Measurements from ENCODE around the gene C1QTNF4.

DNA sequence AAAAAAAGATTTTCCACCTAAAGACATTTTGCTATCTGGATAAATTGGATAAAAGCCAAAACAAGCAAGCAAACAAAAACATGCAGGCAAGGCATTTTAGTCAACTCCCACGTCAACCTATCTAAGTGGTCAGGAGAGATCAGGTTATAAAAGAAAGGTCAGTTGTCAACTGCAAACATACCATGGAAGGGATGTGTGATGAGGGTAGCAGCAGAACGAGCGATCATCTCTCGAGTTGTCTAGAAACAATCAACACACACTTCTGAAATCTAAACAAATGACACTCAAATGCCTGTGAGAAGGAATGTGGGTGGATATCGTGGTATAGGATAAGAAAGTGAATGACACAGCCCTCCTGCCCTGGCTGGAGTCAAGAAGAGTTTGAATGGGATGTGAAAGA is 37.3 kb upstream of the C1QTNF4 start:
- no peak for TF ChIP-seq TAF1 (IDR thresholded peaks at IDR 0.05; ENCODE audit: control insufficient read depth, extremely low read depth, insufficient read depth, low read length, severe bottlenecking)
- no peak for TF ChIP-seq ZNF384 (IDR thresholded peaks at IDR 0.05; ENCODE audit: low read depth, low read length)
- no peak for TF ChIP-seq RBBP5 (IDR thresholded peaks at IDR 0.05; ENCODE audit: borderline replicate concordance, insufficient read depth, low read length, poor library complexity, severe bottlenecking)
- TF ChIP-seq, protein P1, sequence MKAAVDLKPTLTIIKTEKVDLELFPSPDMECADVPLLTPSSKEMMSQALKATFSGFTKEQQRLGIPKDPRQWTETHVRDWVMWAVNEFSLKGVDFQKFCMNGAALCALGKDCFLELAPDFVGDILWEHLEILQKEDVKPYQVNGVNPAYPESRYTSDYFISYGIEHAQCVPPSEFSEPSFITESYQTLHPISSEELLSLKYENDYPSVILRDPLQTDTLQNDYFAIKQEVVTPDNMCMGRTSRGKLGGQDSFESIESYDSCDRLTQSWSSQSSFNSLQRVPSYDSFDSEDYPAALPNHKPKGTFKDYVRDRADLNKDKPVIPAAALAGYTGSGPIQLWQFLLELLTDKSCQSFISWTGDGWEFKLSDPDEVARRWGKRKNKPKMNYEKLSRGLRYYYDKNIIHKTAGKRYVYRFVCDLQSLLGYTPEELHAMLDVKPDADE (conservative IDR thresholded peaks at IDR 0.05; ENCODE audit: control insufficient read depth, low read depth, low read length) = no peak
- TF ChIP-seq, protein P2, sequence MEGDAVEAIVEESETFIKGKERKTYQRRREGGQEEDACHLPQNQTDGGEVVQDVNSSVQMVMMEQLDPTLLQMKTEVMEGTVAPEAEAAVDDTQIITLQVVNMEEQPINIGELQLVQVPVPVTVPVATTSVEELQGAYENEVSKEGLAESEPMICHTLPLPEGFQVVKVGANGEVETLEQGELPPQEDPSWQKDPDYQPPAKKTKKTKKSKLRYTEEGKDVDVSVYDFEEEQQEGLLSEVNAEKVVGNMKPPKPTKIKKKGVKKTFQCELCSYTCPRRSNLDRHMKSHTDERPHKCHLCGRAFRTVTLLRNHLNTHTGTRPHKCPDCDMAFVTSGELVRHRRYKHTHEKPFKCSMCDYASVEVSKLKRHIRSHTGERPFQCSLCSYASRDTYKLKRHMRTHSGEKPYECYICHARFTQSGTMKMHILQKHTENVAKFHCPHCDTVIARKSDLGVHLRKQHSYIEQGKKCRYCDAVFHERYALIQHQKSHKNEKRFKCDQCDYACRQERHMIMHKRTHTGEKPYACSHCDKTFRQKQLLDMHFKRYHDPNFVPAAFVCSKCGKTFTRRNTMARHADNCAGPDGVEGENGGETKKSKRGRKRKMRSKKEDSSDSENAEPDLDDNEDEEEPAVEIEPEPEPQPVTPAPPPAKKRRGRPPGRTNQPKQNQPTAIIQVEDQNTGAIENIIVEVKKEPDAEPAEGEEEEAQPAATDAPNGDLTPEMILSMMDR (IDR thresholded peaks at IDR 0.05 in 2 of 3, conservative IDR thresholded peaks at IDR 0.05 in 1 of 3; ENCODE audit: insufficient read depth in 2 of 3, low read depth in 1 of 3, low read length in 3 of 3) = no peak
- TF ChIP-seq IFI16 (CRISPR knock-in tag; IDR thresholded peaks at IDR 0.05) = no peak
- no peak for TF ChIP-seq POLR2AphosphoS5 (IDR thresholded peaks at IDR 0.05; ENCODE audit: control insufficient read depth, insufficient read depth, low read depth, low read length)

All from K562 (cell line).